ENCODE measurements around the gene FAM193B.

GRCh38 chr5:177542816-177543465 lies 11.4 kb downstream of the FAM193B start:
- no peak for TF ChIP-seq SP1 (IDR thresholded peaks at IDR 0.05)
- TF ChIP-seq CTBP1 (IDR thresholded peaks at IDR 0.05; ENCODE audit: borderline replicate concordance): no peak
- no peak for TF ChIP-seq FOXA1 (IDR thresholded peaks at IDR 0.05)
- no peak for TF ChIP-seq SUZ12 (IDR thresholded peaks at IDR 0.05)
- no peak for TF ChIP-seq BHLHE40 (IDR thresholded peaks at IDR 0.05; ENCODE audit: borderline replicate concordance)
- TF ChIP-seq L3MBTL2 (conservative IDR thresholded peaks at IDR 0.05): no peak
- TF ChIP-seq ARNT (IDR thresholded peaks at IDR 0.05): no peak
- TF ChIP-seq FOXM1 (IDR thresholded peaks at IDR 0.05; ENCODE audit: borderline replicate concordance): no peak
- no peak for TF ChIP-seq ELF4 (IDR thresholded peaks at IDR 0.05)

All from HEK293T (cell line).